Prostate gland (tissue), 2 donors: ENCODE data around the gene ALDH4A1. TPM values are rescaled to one million over a fixed set of nuclear protein-coding genes. Genes with fewer than 3 reads are reported as not detected.

ENCODE experiments used
- DNase-seq: peaks from one replicate; pipeline ENCODE4 v3.0.0-alpha.2; 2019; ENCODE audit warnings: low spot score
- H3K27ac ChIP-seq, 2 donors: fragments of 200-600 bp; sonication (generic); 2 replicates each; pipeline ENCODE4 v1.5.1; 2017 to 2019
- H3K27me3 ChIP-seq: fragments of 200-600 bp; sonication (generic); replicated peaks from 2 replicates; pipeline ENCODE4 v1.5.1; 2019; ENCODE audit not compliant: insufficient read depth
- H3K36me3 ChIP-seq, 2 donors: fragments of 200-600 bp; sonication (generic); 1 replicate in 1 of 2; 2 replicates in 1 of 2; pipeline versions ENCODE4 v1.5.1 to v1.8.1; 2017 to 2019
- H3K4me1 ChIP-seq: fragments of 200-600 bp; sonication (generic); replicated peaks from 2 replicates; pipeline ENCODE4 v1.5.1; 2019
- H3K4me3 ChIP-seq, 2 donors: fragments of 200-600 bp; sonication (generic); 2 replicates each; pipeline ENCODE4 v1.5.1; 2017 to 2019
- H3K9me3 ChIP-seq: fragments of 200-600 bp; sonication (generic); 2 replicates; pipeline ENCODE4 v1.5.1; 2017
- POLR2A ChIP-seq: fragments of 450-650 bp; IDR thresholded peaks from one replicate; pipeline ENCODE4 v1.6.1; 2016; ENCODE audit warnings: antibody characterized with exemption, mild to moderate bottlenecking
- POLR2AphosphoS5 ChIP-seq: sonication (generic); formaldehyde crosslinking; IDR thresholded peaks from one replicate; pipeline ENCODE4 v1.6.1; 2017; ENCODE audit warnings: antibody characterized with exemption
- WGBS: methylation state at CpG from one replicate; pipeline ENCODE4 v1.1.5; 2018; 5-methylcytosine and 5-hydroxymethylcytosine counted together
- intact Hi-C: fragments of 100-400 bp; cut with DNase I; formaldehyde crosslinking; loops from one replicate; pipeline ENCODE4 v1.14.2; 2022
- total RNA-seq, 2 donors: library from RNA; depleted of rRNA; stranded (reverse); fragments of >200 nt; gene quantifications; one replicate each; pipeline ENCODE4 v1.1.0, GENCODE V29; 2016
- TF ChIP-seq, protein P1 (sequence below), 4 experiments: fragments of 200-600 bp in 2 of 4; fragments of 450-650 bp in 2 of 4; sonication (generic) in 2 of 4; IDR thresholded peaks; 1 replicate in 3 of 4; 2 replicates in 1 of 4; pipeline ENCODE4 v1.5.1; 2016 to 2019; ENCODE audit warnings: antibody characterized with exemption in 4 of 4, mild to moderate bottlenecking in 2 of 4, moderate library complexity in 2 of 4

The ALDH4A1 gene
- total RNA-seq, 2 donors from 2014 or later = 15.7 to 58.4 TPM

- Histone ChIP-seq H3K9me3 (no peaks in the 10 kb centered on the region), H3K4me1 (peaks cover 46% of the 10 kb centered on the region), H3K27me3 (no peaks in the 10 kb centered on the region), H3K36me3 (no peaks in the 10 kb centered on the region), H3K4me3 (no peak overlapping the region), H3K27ac (peak overlapping the region in 1 of 2 donors; percentile 74)
- 87% methylated on average over 4 of the region's 4 CpGs for WGBS
- TF ChIP-seq POLR2A (no peak), POLR2AphosphoS5 (no peak)
- TF ChIP-seq, protein P1, sequence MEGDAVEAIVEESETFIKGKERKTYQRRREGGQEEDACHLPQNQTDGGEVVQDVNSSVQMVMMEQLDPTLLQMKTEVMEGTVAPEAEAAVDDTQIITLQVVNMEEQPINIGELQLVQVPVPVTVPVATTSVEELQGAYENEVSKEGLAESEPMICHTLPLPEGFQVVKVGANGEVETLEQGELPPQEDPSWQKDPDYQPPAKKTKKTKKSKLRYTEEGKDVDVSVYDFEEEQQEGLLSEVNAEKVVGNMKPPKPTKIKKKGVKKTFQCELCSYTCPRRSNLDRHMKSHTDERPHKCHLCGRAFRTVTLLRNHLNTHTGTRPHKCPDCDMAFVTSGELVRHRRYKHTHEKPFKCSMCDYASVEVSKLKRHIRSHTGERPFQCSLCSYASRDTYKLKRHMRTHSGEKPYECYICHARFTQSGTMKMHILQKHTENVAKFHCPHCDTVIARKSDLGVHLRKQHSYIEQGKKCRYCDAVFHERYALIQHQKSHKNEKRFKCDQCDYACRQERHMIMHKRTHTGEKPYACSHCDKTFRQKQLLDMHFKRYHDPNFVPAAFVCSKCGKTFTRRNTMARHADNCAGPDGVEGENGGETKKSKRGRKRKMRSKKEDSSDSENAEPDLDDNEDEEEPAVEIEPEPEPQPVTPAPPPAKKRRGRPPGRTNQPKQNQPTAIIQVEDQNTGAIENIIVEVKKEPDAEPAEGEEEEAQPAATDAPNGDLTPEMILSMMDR (IDR thresholded peaks at IDR 0.05) = no peak
- intact Hi-C loops = no loop called here
- DNase-seq = no peak
Measured at GRCh38 chr1:18943162-18943561, 40.8 kb upstream of the ALDH4A1 start.

DNA sequence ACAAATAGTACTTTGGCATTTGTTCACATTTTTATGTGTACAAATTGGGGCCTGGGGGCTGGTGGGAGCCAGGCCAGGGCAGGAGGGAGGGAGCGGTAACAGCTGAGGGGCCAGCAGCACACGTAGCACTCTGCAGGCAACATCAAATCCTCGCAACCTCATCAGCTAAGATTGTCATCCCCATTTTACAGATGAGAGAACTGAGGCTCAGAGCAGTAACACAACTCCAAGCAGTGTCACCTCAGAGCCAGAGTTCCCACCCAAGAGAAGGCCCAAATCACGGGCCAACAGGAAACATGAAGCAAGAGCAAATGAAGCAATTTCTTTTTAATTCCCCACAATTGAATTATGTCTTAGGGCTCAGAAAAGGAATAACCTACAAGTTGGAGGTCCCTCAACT is 40.0 kb upstream of the ALDH4A1 start:
- 74% methylated on average over 4 of the region's 4 CpGs for WGBS
- Histone ChIP-seq H3K4me3 (no peak overlapping the region), H3K9me3 (no peaks in the 10 kb centered on the region), H3K27me3 (no peaks in the 10 kb centered on the region), H3K4me1 (peaks cover 39% of the 10 kb centered on the region), H3K36me3 (no peaks in the 10 kb centered on the region), H3K27ac (peak overlapping the region; percentile 58 to 70)
- intact Hi-C loops = no loop called here
- TF ChIP-seq POLR2AphosphoS5 = no peak
- no peak for TF ChIP-seq POLR2A
- TF ChIP-seq, protein P1 (IDR thresholded peaks at IDR 0.05) = no peak
- DNase-seq = no peak

- Histone ChIP-seq H3K4me1 (peaks cover 34% of the 10 kb centered on the region), H3K36me3 (no peaks in the 10 kb centered on the region), H3K27ac (peak overlapping the region; percentile 58 to 70), H3K9me3 (no peaks in the 10 kb centered on the region), H3K27me3 (no peaks in the 10 kb centered on the region), H3K4me3 (no peak overlapping the region)
- 25% methylated on average over 18 of the region's 18 CpGs for WGBS
- DNase-seq = peak; percentile 70
- intact Hi-C loops = no loop called here
- TF ChIP-seq, protein P1 (IDR thresholded peaks at IDR 0.05) = no peak
- TF ChIP-seq POLR2AphosphoS5 (peak; percentile 57), POLR2A (peak; percentile 33)
Measured at GRCh38 chr1:18941221-18942141, 39.1 kb upstream of the ALDH4A1 start.

DNA sequence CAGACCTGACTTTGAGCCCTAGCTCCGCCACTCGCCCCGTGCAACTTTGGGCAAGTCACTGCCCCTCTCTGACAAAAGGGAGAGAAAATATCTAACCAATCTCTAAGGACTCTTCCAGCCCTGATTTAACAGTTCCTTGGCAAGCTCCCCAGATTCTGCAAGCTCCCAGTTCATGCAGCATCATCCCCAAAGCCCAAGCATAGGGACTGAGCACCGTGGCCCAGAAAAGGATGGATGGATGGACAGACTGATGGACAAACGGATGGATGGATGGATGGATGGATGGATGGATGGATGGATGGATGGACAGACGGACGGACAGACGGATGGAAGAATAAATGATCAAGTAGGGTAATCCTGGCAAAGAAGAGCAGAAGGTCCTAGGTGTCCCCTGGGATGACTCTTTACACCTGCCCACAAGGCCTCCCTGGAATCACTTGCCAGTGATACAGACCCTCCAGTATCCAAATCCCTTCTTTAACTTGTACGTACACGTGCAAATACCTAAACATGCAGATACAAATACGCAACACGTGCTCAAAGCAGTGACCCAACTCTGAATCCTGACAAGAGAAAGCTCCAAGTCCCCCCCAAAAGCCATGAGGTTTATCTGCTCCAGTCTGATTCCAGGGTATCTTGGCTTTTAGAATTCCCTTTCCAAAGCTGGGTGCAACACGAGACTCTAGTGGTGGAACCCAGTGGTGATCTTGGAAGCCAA is 38.1 kb upstream of the ALDH4A1 start:
- intact Hi-C loops = no loop called here
- H3K4me1 ChIP-seq = peaks cover 28% of the 10 kb centered on the region
- no peaks in the 10 kb centered on the region for H3K9me3 ChIP-seq
- DNase-seq = no peak
- TF ChIP-seq, protein P1 (IDR thresholded peaks at IDR 0.05) = no peak
- TF ChIP-seq POLR2AphosphoS5 = no peak
- no peak for TF ChIP-seq POLR2A
- no peaks in the 10 kb centered on the region for H3K36me3 ChIP-seq
- H3K27ac ChIP-seq = peak overlapping the region; percentile 58 to 70
- 57% methylated on average over 13 of the region's 13 CpGs for WGBS
- no peak overlapping the region for H3K4me3 ChIP-seq
- no peaks in the 10 kb centered on the region for H3K27me3 ChIP-seq
